Peyer's patch (tissue), 4 donors: ENCODE data around the gene NEUROD2. TPM values are rescaled to one million over a fixed set of nuclear protein-coding genes. Genes with fewer than 3 reads are reported as not detected.

Experiments
- DNase-seq, 3 donors: peaks; one replicate each; pipeline ENCODE4 v3.0.0-alpha.2; 2017 to 2019
- H3K27ac ChIP-seq, 4 donors: fragments of 200-600 bp; sonication (generic); one replicate each; pipeline ENCODE4 v1.5.1; 2016 to 2019
- H3K27me3 ChIP-seq, 2 donors: fragments of 200-600 bp; sonication (generic); one replicate each; pipeline ENCODE4 v1.5.1; 2019
- H3K36me3 ChIP-seq, 3 donors: fragments of 200-600 bp; sonication (generic); one replicate each; pipeline ENCODE4 v1.5.1; 2016 to 2019
- H3K4me1 ChIP-seq, 4 donors: fragments of 200-600 bp; sonication (generic); one replicate each; pipeline ENCODE4 v1.5.1; 2016 to 2019
- H3K4me3 ChIP-seq, 4 donors: fragments of 200-600 bp; sonication (generic); 1 replicate in 3 of 4; 2 replicates in 1 of 4; pipeline ENCODE4 v1.5.1; 2016 to 2019; ENCODE audit warnings: mild to moderate bottlenecking in 1 of 4
- H3K9me3 ChIP-seq, 4 donors: fragments of 200-600 bp; sonication (generic); one replicate each; pipeline ENCODE4 v1.5.1; 2016 to 2019; ENCODE audit warnings: mild to moderate bottlenecking in 1 of 4
- CTCF ChIP-seq, 6 experiments: fragments of 450-650 bp in 4 of 6; fragments of 200-600 bp in 2 of 6; sonication (generic) in 1 of 6; IDR thresholded peaks; one replicate each; pipeline ENCODE4 v1.5.1; 2017 to 2019; ENCODE audit warnings: antibody characterized with exemption in 6 of 6, mild to moderate bottlenecking in 3 of 6, moderate library complexity in 1 of 6
- POLR2A ChIP-seq, 2 donors: fragments of 450-650 bp; IDR thresholded peaks; one replicate each; pipeline ENCODE4 v1.5.1; 2017; ENCODE audit warnings: antibody characterized with exemption in 2 of 2, mild to moderate bottlenecking in 2 of 2, moderate library complexity in 2 of 2
- total RNA-seq, 4 donors: library from RNA; depleted of rRNA; stranded (reverse); fragments of >200 nt; gene quantifications; one replicate each; pipeline ENCODE4 v1.1.0, GENCODE V29; 2016

Gene NEUROD2
- total RNA-seq, 4 donors from 2014 or later, result not detected

GRCh38 chr17:39566094-39566850 is 41.4 kb downstream of the NEUROD2 start:
- Histone ChIP-seq H3K27me3 (no peaks in the 10 kb centered on the region), H3K4me1 (no peaks in the 10 kb centered on the region), H3K27ac (no peak overlapping the region), H3K36me3 (peaks cover 0 to 35% (median 3%) of the 10 kb centered on the region in 3 donors), H3K4me3 (no peak overlapping the region), H3K9me3 (no peaks in the 10 kb centered on the region)
- no peak for DNase-seq
- no peak for TF ChIP-seq POLR2A (IDR thresholded peaks at IDR 0.05)
- no peak for TF ChIP-seq CTCF (IDR thresholded peaks at IDR 0.05)

GRCh38 chr17:39564211-39564848 is 43.4 kb downstream of the NEUROD2 start:
- no peak for DNase-seq
- TF ChIP-seq POLR2A (IDR thresholded peaks at IDR 0.05), result no peak
- TF ChIP-seq CTCF (IDR thresholded peaks at IDR 0.05), result no peak
- H3K36me3 ChIP-seq, result peaks cover 0 to 39% (median 3%) of the 10 kb centered on the region in 3 donors
- H3K27me3 ChIP-seq, result no peaks in the 10 kb centered on the region
- H3K4me1 ChIP-seq, result no peaks in the 10 kb centered on the region
- no peak overlapping the region for H3K4me3 ChIP-seq
- H3K9me3 ChIP-seq, result no peaks in the 10 kb centered on the region
- H3K27ac ChIP-seq, result no peak overlapping the region

- H3K27ac ChIP-seq, result no peak overlapping the region
- no peak overlapping the region for H3K4me3 ChIP-seq
- no peaks in the 10 kb centered on the region for H3K27me3 ChIP-seq
- no peak for TF ChIP-seq CTCF (IDR thresholded peaks at IDR 0.05)
- no peak for TF ChIP-seq POLR2A (IDR thresholded peaks at IDR 0.05)
- no peak for DNase-seq
- no peaks in the 10 kb centered on the region for H3K4me1 ChIP-seq
- H3K36me3 ChIP-seq, result peaks cover 0 to 38% (median 3%) of the 10 kb centered on the region in 3 donors
- no peaks in the 10 kb centered on the region for H3K9me3 ChIP-seq
These were observed 44.2 kb downstream of the NEUROD2 start for GRCh38 chr17:39563476-39563875.

DNA sequence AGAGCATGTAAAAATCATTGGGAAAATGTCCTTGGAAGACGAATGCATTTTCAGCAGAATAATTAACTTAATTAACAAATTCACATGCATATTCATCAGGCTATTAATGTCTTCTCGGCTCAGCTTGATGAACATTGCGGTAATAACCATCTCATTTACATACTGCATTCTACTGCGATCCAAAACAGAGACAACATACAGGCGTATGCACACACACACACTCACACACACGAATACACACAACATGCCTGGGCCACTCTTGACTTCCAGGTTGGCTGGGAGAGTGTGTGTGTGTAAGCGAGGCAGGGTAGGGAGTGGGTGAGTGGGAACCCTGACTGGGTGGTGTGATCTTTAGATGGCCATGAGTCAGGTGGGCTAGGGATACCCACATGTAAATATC is 44.7 kb downstream of the NEUROD2 start:
- no peak overlapping the region for H3K4me3 ChIP-seq
- H3K36me3 ChIP-seq, result peaks cover 0 to 33% (median 3%) of the 10 kb centered on the region in 3 donors
- H3K9me3 ChIP-seq, result no peaks in the 10 kb centered on the region

GRCh38 chr17:39562395-39562794 is 45.3 kb downstream of the NEUROD2 start:
- Histone ChIP-seq H3K4me1 (no peaks in the 10 kb centered on the region), H3K36me3 (peaks cover 0 to 31% (median 3%) of the 10 kb centered on the region in 3 donors), H3K9me3 (no peaks in the 10 kb centered on the region), H3K4me3 (no peak overlapping the region), H3K27ac (no peak overlapping the region), H3K27me3 (no peaks in the 10 kb centered on the region)
- TF ChIP-seq POLR2A (IDR thresholded peaks at IDR 0.05) (no peak), CTCF (IDR thresholded peaks at IDR 0.05) (no peak)
- DNase-seq, result no peak

More for the DNA sequence above, 44.7 kb downstream of the NEUROD2 start:
- H3K4me1 ChIP-seq, result no peaks in the 10 kb centered on the region
- H3K27ac ChIP-seq, result no peak overlapping the region
- no peak for DNase-seq
- H3K27me3 ChIP-seq, result no peaks in the 10 kb centered on the region
- TF ChIP-seq CTCF (IDR thresholded peaks at IDR 0.05), result no peak
